GM12891 (cell line): ENCODE results near the gene MRPL1.
"Not testable (repeated sequence)": the region's sequence is repeated elsewhere in the genome, so short reads cannot be mapped to it uniquely, and the experiment has no call there.

Source experiments
- DNase-seq: peaks from one replicate; pipeline ENCODE4 v3.0.0; 2011; ENCODE audit warnings: low spot score; ENCODE audit not compliant: insufficient read length
- FAIRE-seq: peaks from 2 replicates; lab custom pipeline; 2011; peaks lifted over from hg19 to GRCh38; lab: Jason Lieb, UNC
- PAX5 ChIP-seq: IDR thresholded peaks from 2 replicates; pipeline ENCODE4 v1.6.1; 2011; ENCODE audit warnings: low read length, moderate library complexity, mild to moderate bottlenecking; ENCODE audit not compliant: insufficient read depth, severe bottlenecking
- POLR2A ChIP-seq: IDR thresholded peaks from 2 replicates; pipeline ENCODE4 v1.6.1; 2011; ENCODE audit warnings: low read depth, low read length, control low read depth
- POLR2AphosphoS5 ChIP-seq: IDR thresholded peaks from 2 replicates; pipeline ENCODE4 v1.6.1; 2011; ENCODE audit warnings: low read depth, low read length, control low read depth
- POU2F2 ChIP-seq: IDR thresholded peaks from 2 replicates; pipeline ENCODE4 v1.6.1; 2011; ENCODE audit warnings: low read depth, mild to moderate bottlenecking, control low read depth, low read length, moderate library complexity
- SPI1 ChIP-seq: IDR thresholded peaks from 2 replicates; pipeline ENCODE4 v1.6.1; 2011; ENCODE audit warnings: low read depth, low read length, control low read depth
- TAF1 ChIP-seq: IDR thresholded peaks from 2 replicates; pipeline ENCODE4 v1.6.1; 2011; ENCODE audit warnings: low read depth, low read length, control low read depth

The MRPL1 gene

DNA sequence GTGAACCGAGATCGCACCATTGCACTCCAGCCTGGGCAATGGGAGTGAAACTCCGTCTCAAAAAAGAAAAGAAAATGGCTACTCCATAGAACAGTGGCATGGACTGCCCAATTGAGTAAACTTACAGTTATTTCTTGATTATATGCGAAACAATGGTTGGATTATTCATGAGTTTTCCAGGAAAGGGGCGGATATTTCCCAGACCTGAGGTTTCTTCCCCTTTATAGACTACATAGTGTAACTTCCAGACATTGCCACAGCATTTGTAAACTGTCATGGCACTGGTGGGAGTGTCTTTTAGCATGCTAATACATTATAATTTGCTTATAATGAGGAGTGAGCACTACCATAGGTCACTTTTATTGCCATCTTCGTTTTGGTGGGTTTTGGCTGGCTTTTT is 14.1 kb upstream of the MRPL1 start:
- FAIRE-seq: no peak
- no peak for DNase-seq
- TF ChIP-seq POU2F2: no peak
- TF ChIP-seq POLR2A: no peak
- no peak for TF ChIP-seq POLR2AphosphoS5
- TF ChIP-seq SPI1: no peak
- no peak for TF ChIP-seq TAF1
- TF ChIP-seq PAX5: no peak

DNA sequence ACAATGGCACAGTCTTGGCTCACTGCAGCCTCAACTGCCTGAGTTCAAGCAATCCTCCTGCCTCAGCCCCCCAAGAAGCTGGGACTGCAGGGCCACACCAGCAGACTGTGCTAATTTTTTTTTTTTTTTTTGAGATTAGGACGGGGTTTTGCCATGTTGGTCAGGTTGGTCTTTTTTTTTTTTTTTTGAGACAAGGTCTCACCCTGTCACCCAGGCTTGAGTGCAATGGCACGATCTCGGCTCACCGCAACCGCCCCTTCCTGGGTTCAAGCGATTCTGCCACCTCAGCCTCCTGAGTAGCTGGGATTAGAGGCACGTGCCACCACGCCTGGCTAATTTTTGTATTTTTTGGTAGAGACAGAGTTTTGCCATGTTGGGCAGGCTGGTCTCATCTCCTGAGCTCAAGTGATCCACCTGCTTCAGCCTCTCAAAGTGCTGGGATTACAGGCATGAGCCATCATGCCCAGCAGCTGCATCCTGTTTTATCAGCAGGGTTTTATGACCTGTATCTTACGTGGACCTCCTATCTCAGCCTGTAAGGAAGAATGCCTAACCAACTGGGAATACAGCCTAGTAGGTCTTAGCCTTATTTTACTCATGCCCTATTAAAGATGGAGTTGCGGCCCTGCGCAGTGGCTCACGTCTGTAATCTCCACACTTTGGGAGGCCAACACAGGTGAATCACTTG is 13.2 kb upstream of the MRPL1 start:
- TF ChIP-seq TAF1 (no peak), POLR2A (no peak)
- no peak for DNase-seq
- FAIRE-seq: no peak

DNA sequence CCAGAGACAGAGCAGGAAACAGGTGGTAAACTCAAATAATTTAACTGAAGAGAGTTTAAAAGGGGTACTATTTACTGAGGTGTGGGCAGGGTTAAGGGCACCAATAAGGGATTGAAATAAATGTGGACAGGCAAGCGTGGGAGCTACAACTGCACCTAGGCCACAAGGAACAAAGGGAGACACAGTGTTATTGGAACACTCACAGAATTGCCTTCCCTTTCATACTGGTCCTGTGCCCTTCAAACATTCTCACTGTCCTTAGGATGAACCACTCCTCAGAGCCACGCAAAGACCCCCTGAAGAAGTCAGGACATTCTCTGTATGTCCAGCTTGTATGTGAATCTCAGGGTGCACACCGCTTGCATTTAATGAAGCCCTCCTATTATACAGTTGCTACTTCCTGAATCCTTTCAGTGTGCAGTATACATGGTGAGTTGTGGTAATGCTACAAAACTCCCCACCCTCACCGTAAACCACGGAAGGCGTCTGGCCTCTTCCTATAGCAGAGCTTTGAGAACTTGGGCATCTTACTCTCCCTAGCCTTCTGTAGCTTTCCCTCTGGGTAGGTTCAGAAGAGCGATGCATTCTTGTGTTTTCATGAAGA is 9.6 kb upstream of the MRPL1 start:
- DNase-seq: peak; percentile 14
- TF ChIP-seq SPI1 (0 out of 2 replicates have a peak, but pooled peaks have one; percentile 1), PAX5 (no peak)
- peak; percentile 81 for FAIRE-seq

DNA sequence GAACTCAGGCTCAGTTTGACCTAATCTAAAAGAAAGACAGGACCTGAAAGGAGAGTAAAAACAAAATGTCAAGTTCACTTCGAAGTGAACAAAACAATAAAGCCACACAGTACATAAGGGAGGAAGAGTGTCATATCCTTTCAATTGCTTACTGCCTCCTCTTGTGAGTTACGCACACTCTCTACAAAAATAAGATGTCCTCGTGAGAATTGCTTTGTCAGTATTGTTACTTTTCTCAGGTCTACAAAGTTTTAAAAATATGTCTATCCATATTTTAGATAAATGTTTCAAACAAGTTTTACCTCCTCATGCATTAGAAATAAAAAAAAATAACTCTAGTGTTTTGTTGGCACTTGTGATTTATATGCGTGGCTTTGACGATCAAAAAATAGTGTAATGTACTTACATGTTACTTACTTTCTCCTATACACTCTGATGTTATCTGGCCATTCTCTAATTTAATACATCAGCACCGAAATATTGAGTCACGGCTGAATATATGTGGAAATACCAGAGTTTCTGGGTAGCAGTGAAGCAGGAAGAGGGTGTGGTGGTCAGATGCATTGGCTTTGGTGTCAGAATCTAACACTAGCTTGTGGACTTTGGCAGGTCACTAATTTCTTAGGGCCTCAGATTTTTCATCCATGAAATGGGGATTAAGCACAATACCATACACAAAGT is 8.1 kb upstream of the MRPL1 start:
- TF ChIP-seq SPI1 (no peak), TAF1 (no peak), PAX5 (no peak), POLR2AphosphoS5 (no peak), POLR2A (no peak), POU2F2 (no peak)
- DNase-seq (no peak), FAIRE-seq (no peak)

DNA sequence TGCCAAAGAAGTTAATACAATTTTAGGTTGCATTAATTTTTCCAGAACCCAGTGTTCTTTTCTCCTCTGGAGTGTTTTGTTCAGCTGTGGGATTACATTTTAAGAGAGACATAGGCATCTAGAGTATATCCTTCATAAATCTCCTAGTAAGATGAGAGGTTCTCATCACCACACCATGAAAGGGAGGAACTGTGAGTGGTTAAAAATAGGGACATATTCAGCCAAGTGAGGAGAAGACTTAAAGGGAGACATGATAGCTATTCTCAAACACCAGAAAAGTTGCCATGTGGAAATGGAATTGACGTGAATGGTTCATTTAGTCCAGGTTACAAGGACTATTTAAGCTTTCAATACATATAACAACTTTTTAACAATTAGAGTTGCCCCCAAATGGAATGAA is 6.5 kb upstream of the MRPL1 start:
- DNase-seq: no peak
- FAIRE-seq: no peak
- no peak for TF ChIP-seq SPI1
- TF ChIP-seq POU2F2: no peak
- TF ChIP-seq POLR2AphosphoS5: no peak
- no peak for TF ChIP-seq PAX5
- no peak for TF ChIP-seq POLR2A
- TF ChIP-seq TAF1: no peak

DNA sequence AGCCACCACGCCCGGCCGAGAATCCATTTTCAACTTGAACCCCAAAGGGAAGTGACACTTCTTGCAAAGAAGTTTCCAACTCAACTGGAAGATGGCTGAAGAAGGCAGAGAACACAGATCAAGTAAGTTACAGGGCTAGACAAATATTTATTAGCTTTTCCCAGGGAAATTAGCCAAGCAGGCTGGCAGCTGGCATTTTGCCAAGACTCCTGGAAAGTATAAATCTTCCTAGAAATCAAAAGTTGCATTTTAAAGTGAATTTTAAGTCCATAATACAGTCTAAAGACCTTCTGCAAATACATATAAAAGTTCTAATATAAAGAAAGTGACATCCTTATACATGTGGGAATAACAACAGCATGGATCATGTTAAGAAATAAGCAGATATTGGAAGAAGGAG is 3.4 kb upstream of the MRPL1 start:
- TF ChIP-seq POLR2A (no peak), TAF1 (no peak), SPI1 (no peak), POU2F2 (no peak), PAX5 (no peak), POLR2AphosphoS5 (no peak)
- FAIRE-seq (no peak), DNase-seq (no peak)

DNA sequence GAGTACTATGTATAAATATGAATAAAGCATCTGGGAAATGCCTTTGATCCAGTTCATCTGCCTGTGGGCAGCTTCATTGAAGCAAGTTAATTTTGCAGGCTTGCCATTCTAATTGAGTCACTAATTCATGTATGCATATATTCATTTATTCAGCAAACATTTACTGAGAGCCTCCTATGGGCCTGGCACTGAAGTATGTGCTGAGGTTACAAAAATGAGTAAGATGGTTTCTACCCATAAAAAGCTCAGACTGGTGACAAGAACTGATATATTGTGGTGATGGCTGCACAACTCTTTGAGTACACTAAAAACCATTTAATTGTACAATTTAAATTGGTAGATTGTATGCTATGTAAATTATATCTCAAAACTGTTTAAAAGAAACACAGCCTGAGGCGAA is 1.1 kb upstream of the MRPL1 start:
- no peak for DNase-seq
- TF ChIP-seq POLR2A: no peak
- no peak for TF ChIP-seq TAF1
- TF ChIP-seq POLR2AphosphoS5: no peak
- no peak for TF ChIP-seq SPI1
- TF ChIP-seq POU2F2: no peak
- no peak for TF ChIP-seq PAX5
- no peak for FAIRE-seq

DNA sequence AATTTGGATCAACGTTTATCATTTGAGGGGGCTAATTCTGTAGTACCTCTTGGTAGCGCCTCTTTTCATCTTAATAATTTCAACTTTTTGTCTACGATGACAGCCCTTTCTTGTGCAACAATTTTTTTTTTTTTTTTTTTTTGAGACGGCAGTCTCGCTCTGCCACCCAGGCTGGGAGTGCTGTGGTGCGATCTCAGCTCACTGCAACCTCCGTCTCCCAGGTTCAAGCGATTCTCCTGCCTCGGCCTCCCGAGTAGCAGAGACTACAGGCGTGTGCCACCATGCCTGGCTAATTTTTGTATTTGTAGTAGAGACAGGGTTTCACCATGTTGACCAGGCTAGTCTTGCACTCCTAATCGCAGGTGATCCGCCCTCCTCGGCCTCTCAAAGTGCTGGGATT is 711 bp downstream of the MRPL1 start:
- not testable (repeated sequence) for DNase-seq, FAIRE-seq

DNA sequence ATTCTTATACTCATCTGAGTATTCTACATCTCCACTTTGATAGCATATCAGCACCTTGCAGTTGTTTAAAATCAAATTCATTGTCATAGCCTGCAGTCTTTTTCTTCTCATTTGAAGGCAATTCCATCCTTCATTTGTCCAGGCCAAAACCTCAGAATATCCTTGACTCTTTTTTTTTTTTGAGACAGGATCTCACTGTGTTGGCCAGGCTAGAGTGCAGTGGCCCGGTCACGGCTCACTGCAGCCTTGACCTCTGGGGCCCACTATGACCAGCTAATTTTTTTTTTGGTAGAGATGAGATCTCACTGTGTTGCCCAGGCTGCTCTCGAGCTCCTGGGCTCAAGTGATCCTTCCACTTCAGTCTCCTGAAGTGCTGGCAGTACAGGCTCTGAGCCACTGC is 2.6 kb downstream of the MRPL1 start:
- DNase-seq: no peak
- no peak for FAIRE-seq
- TF ChIP-seq TAF1 (no peak), POLR2AphosphoS5 (no peak), SPI1 (no peak), POU2F2 (no peak), POLR2A (no peak), PAX5 (no peak)

DNA sequence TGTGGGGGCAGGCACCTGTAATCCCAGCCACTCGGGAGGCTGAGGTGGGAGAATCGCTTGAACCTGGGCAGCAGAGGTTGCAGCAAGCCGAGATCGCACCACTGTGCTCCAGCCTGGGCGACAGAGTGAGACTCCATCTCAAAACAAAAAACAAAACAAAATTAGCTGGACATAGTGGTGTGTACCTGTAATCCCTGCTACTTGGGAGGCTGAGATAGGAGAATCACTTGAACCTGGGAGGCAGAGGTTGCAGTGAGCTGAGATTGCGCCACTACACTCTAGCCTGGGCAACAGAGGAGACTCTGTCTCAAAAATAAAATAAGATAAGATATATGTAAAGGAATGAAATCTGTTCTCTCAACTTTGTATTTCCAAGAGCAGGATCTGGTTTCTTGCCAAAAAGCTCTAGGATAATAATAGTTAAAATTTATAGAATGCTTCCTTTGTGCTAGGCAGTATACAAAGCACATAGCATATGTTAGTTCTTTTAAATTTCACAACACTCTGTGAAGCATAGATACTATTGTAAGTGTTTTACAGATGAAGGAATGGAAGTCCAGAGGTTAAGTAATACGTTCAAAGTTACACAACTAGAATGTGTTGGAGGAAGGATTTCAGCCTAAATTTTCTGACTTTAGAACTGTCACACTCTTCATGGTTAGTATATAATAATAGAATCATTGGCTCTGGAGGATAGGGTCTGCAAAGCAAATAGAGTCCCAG is 10.3 kb downstream of the MRPL1 start:
- DNase-seq (no peak), FAIRE-seq (no peak)
- TF ChIP-seq SPI1: no peak
- TF ChIP-seq TAF1: no peak
- no peak for TF ChIP-seq PAX5
- no peak for TF ChIP-seq POU2F2
- no peak for TF ChIP-seq POLR2AphosphoS5
- TF ChIP-seq POLR2A: no peak
